Anterior cingulate cortex (tissue), 58 donors: ENCODE results near the gene TMEM72.

Experiments used
- DNase-seq, 58 donors: peaks; one replicate each; lab custom pipeline; 2025; lab: John Stamatoyannopoulos, UW

Gene TMEM72

GRCh38 chr10:44914891-44915290 lies 3.8 kb downstream of the TMEM72 start:
- no peak for DNase-seq

- DNase-seq, result no peak
These were observed 5.3 kb downstream of the TMEM72 start for GRCh38 chr10:44916429-44916828.

- DNase-seq, result no peak
These were observed 6.7 kb downstream of the TMEM72 start for GRCh38 chr10:44917848-44918247.

GRCh38 chr10:44920252-44920651 lies 9.1 kb downstream of the TMEM72 start:
- DNase-seq, result no peak

- no peak for DNase-seq
These were observed 9.9 kb downstream of the TMEM72 start for GRCh38 chr10:44921061-44921460.

- DNase-seq, result no peak
These were observed 10.4 kb downstream of the TMEM72 start for GRCh38 chr10:44921506-44921905.

- no peak for DNase-seq
These were observed 10.9 kb downstream of the TMEM72 start for GRCh38 chr10:44922021-44922420.

- DNase-seq, result no peak
These were observed 11.8 kb downstream of the TMEM72 start for GRCh38 chr10:44922796-44923545.

- DNase-seq, result no peak
These were observed 12.5 kb downstream of the TMEM72 start for GRCh38 chr10:44923611-44924010.

- no peak for DNase-seq
These were observed 13.3 kb downstream of the TMEM72 start for GRCh38 chr10:44924261-44925040.

- DNase-seq, result no peak
These were observed 14.1 kb downstream of the TMEM72 start for GRCh38 chr10:44925224-44925623.

- no peak for DNase-seq
These were observed 14.9 kb downstream of the TMEM72 start for GRCh38 chr10:44925811-44926750.

GRCh38 chr10:44926751-44927351 lies 15.7 kb downstream of the TMEM72 start:
- DNase-seq, result no peak

- DNase-seq, result no peak
These were observed 16.2 kb downstream of the TMEM72 start for GRCh38 chr10:44927352-44927751.

GRCh38 chr10:44928462-44928861 lies 17.3 kb downstream of the TMEM72 start:
- DNase-seq, result no peak

GRCh38 chr10:44929356-44930255 lies 18.5 kb downstream of the TMEM72 start:
- no peak for DNase-seq

- DNase-seq, result no peak
These were observed 19.9 kb downstream of the TMEM72 start for GRCh38 chr10:44930904-44931620.

GRCh38 chr10:44931621-44932516 lies 20.7 kb downstream of the TMEM72 start:
- DNase-seq, result no peak
